Naive B cell (primary cell): ENCODE measurements around the gene LRRC40. TPM values are rescaled to one million over a fixed set of nuclear protein-coding genes. Genes with fewer than 3 reads are reported as not detected.

ENCODE experiments used
- ATAC-seq, 2 donors: fragments of 150-1000 bp; cut with Tn5 transposase; 2 replicates each; pipeline ENCODE4 v1.10.0; 2021; ENCODE audit warnings: low read depth in 2 of 2, mild to moderate bottlenecking in 2 of 2, moderate library complexity in 2 of 2
- DNase-seq: peaks from one replicate; pipeline ENCODE4 v3.0.0; 2022
- H3K27ac Mint-ChIP-seq, 6 donors: one replicate each; pipeline ENCODE4 v1.8.0; 2020 to 2022; ENCODE audit warnings: mild to moderate bottlenecking in 6 of 6, mixed read lengths in 6 of 6, moderate library complexity in 5 of 6, inconsistent platforms in 2 of 6
- H3K27me3 Mint-ChIP-seq, 3 donors: one replicate each; pipeline ENCODE4 v1.8.0; 2021 to 2022; ENCODE audit warnings: mixed read lengths in 3 of 3, mild to moderate bottlenecking in 1 of 3
- H3K36me3 Mint-ChIP-seq, 2 donors: one replicate each; pipeline ENCODE4 v1.8.0; 2020 to 2022; ENCODE audit warnings: mixed read lengths in 2 of 2, inconsistent platforms in 1 of 2, mild to moderate bottlenecking in 1 of 2
- H3K4me1 Mint-ChIP-seq, 3 donors: one replicate each; pipeline ENCODE4 v1.8.0; 2020 to 2022; ENCODE audit warnings: mixed read lengths in 3 of 3, inconsistent platforms in 1 of 3, mild to moderate bottlenecking in 1 of 3, moderate library complexity in 1 of 3
- H3K4me3 Mint-ChIP-seq, 8 donors: one replicate each; pipeline ENCODE4 v1.8.0; 2020 to 2022; ENCODE audit warnings: mild to moderate bottlenecking in 8 of 8, mixed read lengths in 8 of 8, moderate library complexity in 8 of 8, inconsistent platforms in 2 of 8
- H3K9me3 Mint-ChIP-seq, 7 donors: one replicate each; pipeline ENCODE4 v1.8.0; 2020 to 2022; ENCODE audit warnings: mixed read lengths in 7 of 7, mild to moderate bottlenecking in 5 of 7, inconsistent platforms in 2 of 7, moderate library complexity in 1 of 7
- polyA plus RNA-seq, 6 donors: library from polyadenylated mRNA; unstranded; fragments of 300-500 nt; fragmentation: Illumina TruSeq; gene quantifications; one replicate each; pipeline ENCODE4 v1.2.3, GENCODE V29; 2021; ENCODE audit warnings: low read depth in 6 of 6

Gene LRRC40
- polyA plus RNA-seq, 6 donors from 2014 or later = 4.4 to 9.0 (median 6.4) TPM

GRCh38 chr1:70142075-70142474, 63.3 kb downstream of the LRRC40 start:
- Mint-ChIP-seq H3K36me3 (no peaks in the 10 kb centered on the region), H3K4me1 (no peaks in the 10 kb centered on the region), H3K9me3 (no peaks in the 10 kb centered on the region), H3K4me3 (no peak overlapping the region), H3K27ac (no peak overlapping the region), H3K27me3 (no peaks in the 10 kb centered on the region)
- ATAC-seq (no peak), DNase-seq (no peak)

GRCh38 chr1:70140894-70141293, 64.5 kb downstream of the LRRC40 start:
- Mint-ChIP-seq H3K36me3 (no peaks in the 10 kb centered on the region), H3K27me3 (no peaks in the 10 kb centered on the region), H3K4me1 (no peaks in the 10 kb centered on the region), H3K27ac (no peak overlapping the region), H3K9me3 (no peaks in the 10 kb centered on the region), H3K4me3 (no peak overlapping the region)
- ATAC-seq (no peak), DNase-seq (no peak)

- no peak overlapping the region for H3K27ac Mint-ChIP-seq
- ATAC-seq = no peak
These were observed 65.0 kb downstream of the LRRC40 start for GRCh38 chr1:70140343-70140742.

GRCh38 chr1:70134148-70134547, 71.2 kb downstream of the LRRC40 start:
- ATAC-seq (no peak), DNase-seq (no peak)
- H3K36me3 Mint-ChIP-seq = no peaks in the 10 kb centered on the region
- H3K4me1 Mint-ChIP-seq = peaks cover 0 to 4% (median 0%) of the 10 kb centered on the region in 3 donors
- H3K27ac Mint-ChIP-seq = no peak overlapping the region
- H3K9me3 Mint-ChIP-seq = no peaks in the 10 kb centered on the region
- no peak overlapping the region for H3K4me3 Mint-ChIP-seq
- peaks cover 5 to 8% (median 8%) of the 10 kb centered on the region in 3 donors for H3K27me3 Mint-ChIP-seq

More at GRCh38 chr1:70140343-70140742, 65.0 kb downstream of the LRRC40 start:
- no peak for DNase-seq
- Mint-ChIP-seq H3K36me3 (no peaks in the 10 kb centered on the region), H3K27me3 (no peaks in the 10 kb centered on the region), H3K4me1 (no peaks in the 10 kb centered on the region), H3K9me3 (no peaks in the 10 kb centered on the region), H3K4me3 (no peak overlapping the region)

- DNase-seq (no peak), ATAC-seq (no peak)
- H3K27ac Mint-ChIP-seq = no peak overlapping the region
- no peaks in the 10 kb centered on the region for H3K9me3 Mint-ChIP-seq
- no peak overlapping the region for H3K4me3 Mint-ChIP-seq
- H3K36me3 Mint-ChIP-seq = no peaks in the 10 kb centered on the region
- no peaks in the 10 kb centered on the region for H3K4me1 Mint-ChIP-seq
- H3K27me3 Mint-ChIP-seq = peaks cover 6 to 18% (median 7%) of the 10 kb centered on the region in 3 donors
These were observed 88.3 kb downstream of the LRRC40 start for GRCh38 chr1:70117046-70117445.

GRCh38 chr1:70115315-70115714, 90.1 kb downstream of the LRRC40 start:
- no peaks in the 10 kb centered on the region for H3K9me3 Mint-ChIP-seq
- ATAC-seq = no peak
- H3K4me1 Mint-ChIP-seq = no peaks in the 10 kb centered on the region
- DNase-seq = no peak
- H3K27me3 Mint-ChIP-seq = peaks cover 2 to 11% (median 10%) of the 10 kb centered on the region in 3 donors
- H3K4me3 Mint-ChIP-seq = no peak overlapping the region
- no peak overlapping the region for H3K27ac Mint-ChIP-seq
- no peaks in the 10 kb centered on the region for H3K36me3 Mint-ChIP-seq

- Mint-ChIP-seq H3K27me3 (peaks cover 4 to 11% (median 7%) of the 10 kb centered on the region in 3 donors), H3K27ac (no peak overlapping the region), H3K36me3 (no peaks in the 10 kb centered on the region), H3K4me1 (no peaks in the 10 kb centered on the region), H3K9me3 (no peaks in the 10 kb centered on the region), H3K4me3 (no peak overlapping the region)
- ATAC-seq (no peak), DNase-seq (no peak)
These were observed 92.5 kb downstream of the LRRC40 start for GRCh38 chr1:70112838-70113237.

- H3K27me3 Mint-ChIP-seq = peaks cover 4 to 21% (median 7%) of the 10 kb centered on the region in 3 donors
- no peaks in the 10 kb centered on the region for H3K36me3 Mint-ChIP-seq
- no peak overlapping the region for H3K27ac Mint-ChIP-seq
- no peak for DNase-seq
- no peak for ATAC-seq
- no peak overlapping the region for H3K4me3 Mint-ChIP-seq
- no peaks in the 10 kb centered on the region for H3K4me1 Mint-ChIP-seq
- no peaks in the 10 kb centered on the region for H3K9me3 Mint-ChIP-seq
These were observed 96.1 kb downstream of the LRRC40 start for GRCh38 chr1:70109241-70109640.

GRCh38 chr1:70103770-70104169, 101.6 kb downstream of the LRRC40 start:
- DNase-seq (no peak), ATAC-seq (no peak)
- H3K27ac Mint-ChIP-seq = no peak overlapping the region
- H3K27me3 Mint-ChIP-seq = peaks cover 0 to 9% (median 4%) of the 10 kb centered on the region in 3 donors
- no peaks in the 10 kb centered on the region for H3K4me1 Mint-ChIP-seq
- H3K9me3 Mint-ChIP-seq = no peaks in the 10 kb centered on the region
- no peaks in the 10 kb centered on the region for H3K36me3 Mint-ChIP-seq
- H3K4me3 Mint-ChIP-seq = no peak overlapping the region

GRCh38 chr1:70101774-70102173, 103.6 kb downstream of the LRRC40 start:
- no peak for DNase-seq
- H3K27ac Mint-ChIP-seq = no peak overlapping the region
- ATAC-seq = no peak
- H3K9me3 Mint-ChIP-seq = peaks cover 0 to 2% (median 0%) of the 10 kb centered on the region in 7 donors
- H3K27me3 Mint-ChIP-seq = peaks cover 4 to 6% (median 4%) of the 10 kb centered on the region in 3 donors
- no peaks in the 10 kb centered on the region for H3K36me3 Mint-ChIP-seq
- no peak overlapping the region for H3K4me3 Mint-ChIP-seq
- no peaks in the 10 kb centered on the region for H3K4me1 Mint-ChIP-seq

GRCh38 chr1:70101231-70101630, 104.1 kb downstream of the LRRC40 start:
- Mint-ChIP-seq H3K36me3 (no peaks in the 10 kb centered on the region), H3K9me3 (peaks cover 0 to 2% (median 0%) of the 10 kb centered on the region in 7 donors), H3K27ac (no peak overlapping the region), H3K4me1 (no peaks in the 10 kb centered on the region), H3K27me3 (peaks cover under 1 to 8% (median 4%) of the 10 kb centered on the region in 3 donors), H3K4me3 (no peak overlapping the region)
- no peak for DNase-seq
- no peak for ATAC-seq

Other genes with a start within 250 kb of the LRRC40 start
- 10 to 100 TPM; 56.2 to 95.3 (median 78.1) TPM for gene SRSF11, start 15.8 kb upstream of the LRRC40 start, polyA plus RNA-seq
- gene ANKRD13C, start 149.1 kb upstream of the LRRC40 start, polyA plus RNA-seq = 10 to 100 TPM in 5 of 6 donors, 1 to 10 TPM in 1; 9.6 to 17.2 (median 13.2) TPM
- 1 to 10 TPM in 4 of 6 donors, under 1 TPM in 1, not detected in 1; 0.74 to 2.2 (median 1.7) TPM for gene CTH, start 205.7 kb upstream of the LRRC40 start, polyA plus RNA-seq